ENCODE measurements around the gene TAF1A.

TAF1A gene

DNA sequence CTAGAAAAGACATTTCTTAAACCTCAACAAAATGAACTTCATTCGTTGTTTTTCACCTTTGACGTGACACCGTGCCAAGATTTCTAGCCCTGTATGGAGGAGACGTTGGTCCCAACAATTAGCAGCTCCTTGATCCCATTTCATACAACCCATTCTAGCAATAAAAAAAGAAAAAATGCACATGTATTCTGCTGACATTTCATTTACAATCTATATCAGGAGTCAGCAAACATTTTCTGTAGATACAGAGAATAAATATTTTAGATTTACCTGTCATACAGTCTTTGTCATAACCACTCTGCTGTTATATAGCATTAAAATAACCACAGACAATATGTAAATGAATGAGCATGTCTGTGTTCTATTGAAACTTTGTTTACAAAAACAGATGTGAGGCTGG is 7.0 kb upstream of the TAF1A start:
- DNase-seq (ENCODE audit: low spot score) = no peak

DNA sequence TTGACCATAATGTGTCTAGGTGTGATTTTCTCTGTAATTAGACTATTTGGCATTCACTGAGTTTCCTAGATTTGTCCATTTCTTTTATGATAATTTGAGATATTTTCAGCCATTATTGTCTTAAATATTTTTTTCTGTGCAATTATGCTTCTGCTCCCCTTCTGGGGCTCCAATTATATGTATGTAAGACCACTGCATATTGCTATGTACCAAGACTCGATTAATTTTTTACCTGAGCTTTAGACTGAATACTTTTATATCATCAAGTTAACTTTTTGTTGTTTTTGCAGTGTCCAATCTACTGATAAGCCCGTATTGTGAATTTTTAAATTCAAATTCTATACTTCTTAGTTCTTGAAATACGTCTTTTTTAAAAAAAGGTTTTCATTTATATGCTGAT is 5.1 kb upstream of the TAF1A start:
- no peak for DNase-seq (ENCODE audit: low spot score)

DNA sequence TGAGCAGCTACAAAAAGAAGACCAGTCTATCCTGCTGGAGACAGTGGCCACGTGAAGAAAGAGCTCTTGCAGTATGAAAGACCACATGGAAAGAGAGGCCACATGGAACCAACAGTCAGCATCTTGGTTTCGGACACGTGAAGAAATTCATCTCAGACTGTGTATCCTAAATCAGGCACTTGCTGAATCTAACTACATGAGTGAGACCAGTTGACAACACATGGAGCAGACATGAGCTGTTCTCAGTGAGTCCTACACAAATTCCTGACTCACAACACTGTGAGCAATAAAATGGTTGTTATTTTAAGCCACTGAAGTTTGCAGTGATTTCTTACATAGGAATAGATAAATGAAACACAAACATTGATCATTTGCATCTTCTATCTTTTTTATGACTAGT is 2.4 kb upstream of the TAF1A start:
- DNase-seq (ENCODE audit: low spot score) = no peak

DNA sequence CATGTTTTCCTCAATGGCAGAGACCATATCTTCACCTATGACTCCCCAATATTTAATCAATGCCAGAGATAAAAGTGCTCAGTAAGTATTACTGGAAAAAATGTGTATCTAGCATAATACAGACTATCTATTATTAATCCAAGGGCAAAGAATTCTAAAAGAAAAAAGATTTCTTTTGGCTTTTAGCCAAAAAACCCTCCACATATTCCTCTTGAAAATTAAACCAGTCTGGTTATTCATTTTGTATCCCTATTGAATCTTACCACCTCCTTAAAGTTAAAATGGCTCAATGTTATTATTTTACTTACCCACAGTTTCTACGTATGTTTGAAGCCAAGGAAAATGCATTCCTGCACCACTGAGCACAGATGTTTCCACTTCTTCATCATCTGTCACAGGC is 1.6 kb downstream of the TAF1A start:
- no peak for DNase-seq (ENCODE audit: low spot score)

DNA sequence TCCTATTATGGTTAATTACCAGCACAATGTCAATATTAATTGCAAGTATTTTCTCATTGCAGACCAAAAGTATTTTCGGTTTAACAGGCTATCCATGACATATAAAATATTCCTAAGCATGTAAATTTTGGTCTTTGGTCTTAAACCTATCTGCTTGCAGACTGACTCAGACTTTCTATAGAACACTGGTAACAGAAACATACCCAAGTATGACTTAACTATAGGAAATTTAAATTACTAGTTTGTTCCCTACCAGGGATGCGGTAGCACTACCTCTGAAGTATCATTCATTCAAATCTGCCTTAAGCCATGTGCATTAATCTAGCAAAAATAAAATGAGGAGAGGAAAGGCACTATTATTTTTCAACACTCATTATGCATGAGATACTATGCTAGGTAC is 2.9 kb downstream of the TAF1A start:
- no peak for DNase-seq (ENCODE audit: low spot score)

DNA sequence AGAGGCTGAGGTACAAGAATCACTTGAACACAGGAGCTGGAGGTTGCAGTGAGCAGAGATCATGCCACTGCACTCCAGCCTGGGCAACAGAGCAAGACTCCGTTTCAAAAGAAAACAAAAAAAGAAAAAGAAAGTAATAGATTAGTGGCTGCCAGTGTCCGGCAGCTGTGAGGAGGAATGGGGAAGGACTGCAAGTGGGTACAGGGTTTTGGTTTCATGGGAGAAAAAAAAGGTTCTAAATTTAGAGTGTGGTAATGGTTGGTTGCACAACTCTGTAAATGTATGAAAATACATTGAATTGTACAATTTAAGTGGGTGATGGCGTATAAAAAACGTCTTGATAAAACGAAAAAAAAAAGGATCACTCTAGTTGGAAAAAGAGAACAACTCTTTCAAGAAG is 6.7 kb downstream of the TAF1A start:
- DNase-seq (ENCODE audit: low spot score) = no peak

DNA sequence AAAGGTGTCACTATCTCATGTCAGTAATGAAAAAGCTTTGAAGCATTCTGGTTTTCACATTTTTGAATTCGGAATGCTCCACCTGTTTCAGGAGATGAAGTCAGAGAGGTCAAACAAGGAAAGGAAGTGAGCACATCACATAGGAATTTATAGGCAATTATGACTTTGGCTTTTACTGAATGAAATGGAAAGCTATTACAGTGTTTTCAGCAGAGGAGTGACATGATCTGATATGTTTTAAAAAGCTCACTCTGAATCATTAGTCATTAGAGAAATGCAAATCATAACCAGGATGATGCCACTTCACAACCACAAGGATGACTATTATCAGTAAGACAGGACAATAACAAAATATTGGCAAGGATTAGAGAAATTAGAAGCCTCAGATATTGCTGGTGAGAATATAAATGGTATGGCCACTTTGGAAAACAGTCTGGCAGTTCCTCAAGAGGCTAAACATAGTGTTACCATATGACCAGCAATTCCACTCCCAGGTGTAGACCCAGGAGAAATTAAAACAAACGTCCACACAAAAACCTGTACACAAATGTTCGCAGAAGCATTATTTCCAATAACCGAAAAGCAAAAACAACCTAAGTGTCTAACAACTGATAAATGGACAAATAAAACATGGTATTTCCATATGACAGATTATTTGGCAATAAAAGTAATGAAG is 7.5 kb downstream of the TAF1A start:
- DNase-seq (ENCODE audit: low spot score) = no peak

DNA sequence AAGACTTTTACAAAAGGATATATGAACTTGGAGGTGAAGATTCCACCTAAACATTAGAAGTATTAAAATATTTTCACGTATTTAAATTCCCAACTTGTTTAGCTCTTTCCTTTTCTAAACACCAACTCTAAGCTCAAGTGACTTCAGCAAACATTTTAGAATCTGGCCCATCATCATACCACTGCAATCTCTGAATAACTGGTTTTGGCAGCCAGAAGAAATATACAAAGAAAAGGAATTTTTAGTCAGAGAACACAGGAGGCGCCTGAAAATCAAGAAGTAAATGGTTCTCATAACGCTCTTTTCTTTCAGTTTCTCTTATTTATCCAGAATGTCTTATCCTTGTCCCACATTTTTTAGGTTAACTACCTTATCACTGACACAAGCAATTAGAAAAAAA is 10.4 kb downstream of the TAF1A start:
- no peak for DNase-seq (ENCODE audit: low spot score)

DNA sequence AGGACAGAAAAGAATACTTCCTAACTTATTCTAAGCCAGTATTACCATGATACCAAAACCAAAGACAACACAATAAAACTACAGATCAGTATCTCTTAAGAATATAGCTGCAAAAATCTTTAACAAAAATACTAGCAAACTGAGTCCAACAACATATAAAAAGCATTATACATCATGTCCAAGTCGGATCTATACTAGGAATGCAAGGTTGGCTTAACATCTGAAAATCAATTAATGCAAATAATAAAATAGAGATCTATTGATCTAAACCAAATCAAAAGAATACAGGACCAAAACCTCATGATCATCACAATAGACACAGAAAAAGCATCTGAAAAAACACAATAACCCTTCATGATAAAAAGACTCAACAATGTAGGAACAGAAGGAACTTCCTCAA is 18.9 kb downstream of the TAF1A start:
- DNase-seq (ENCODE audit: low spot score) = no peak

DNA sequence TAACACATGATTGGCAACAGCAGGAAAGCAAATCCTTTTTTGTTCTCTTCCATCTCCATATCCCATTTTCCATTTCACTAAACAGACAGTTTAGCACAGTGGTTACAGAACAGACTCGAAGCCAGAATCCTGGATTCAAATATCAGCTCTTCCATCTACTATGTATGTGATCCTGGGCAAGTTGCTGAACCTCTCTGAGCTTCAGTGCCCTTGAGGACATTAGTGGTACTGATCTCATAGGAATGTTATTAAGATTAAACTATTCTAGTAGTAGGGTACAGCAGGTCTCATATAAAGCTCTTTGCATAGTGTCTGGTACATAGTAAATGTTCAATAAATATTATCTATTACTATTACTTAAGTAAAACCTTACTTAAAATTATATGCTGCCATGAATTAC is 28.1 kb downstream of the TAF1A start:
- DNase-seq (ENCODE audit: low spot score) = no peak

DNA sequence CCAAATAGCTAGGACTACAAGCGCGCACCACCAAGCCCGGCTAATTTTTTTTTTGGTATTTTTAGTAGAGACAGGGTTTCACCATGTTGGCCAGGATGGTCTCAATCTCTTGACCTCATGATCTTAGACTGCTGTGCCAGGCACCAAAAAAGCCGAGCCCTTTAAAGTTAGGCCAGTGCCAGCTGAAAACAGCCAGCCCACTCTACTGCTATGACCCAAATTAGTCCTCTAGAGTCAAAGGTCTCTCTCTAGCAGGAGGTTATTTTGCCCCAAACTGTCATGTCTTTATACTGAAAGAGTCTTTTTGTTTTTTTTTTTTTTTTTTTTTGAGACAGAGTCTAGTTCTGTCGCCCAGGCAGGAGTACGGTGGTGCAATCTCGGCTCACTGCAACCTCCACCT is 32.2 kb downstream of the TAF1A start:
- no peak for DNase-seq (ENCODE audit: low spot score)

DNA sequence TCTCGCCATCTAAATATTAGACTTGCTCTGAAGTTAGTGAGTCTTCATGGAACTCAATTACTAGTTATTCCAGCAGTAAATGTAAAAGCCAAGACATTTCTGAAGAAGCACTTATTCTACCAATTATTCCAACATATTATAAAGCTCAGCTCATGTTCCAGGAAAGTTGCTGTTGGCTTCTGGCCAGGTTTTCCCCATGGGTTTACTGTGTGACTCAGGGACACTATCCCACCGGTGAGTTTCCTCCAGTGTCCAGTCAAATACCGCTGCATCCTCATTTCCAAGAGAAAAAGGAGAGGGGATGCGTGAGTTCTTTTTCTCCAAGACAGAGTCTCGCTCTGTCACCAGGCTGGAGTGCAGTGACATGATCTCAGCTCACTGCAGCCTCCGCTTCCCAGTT is 32.6 kb downstream of the TAF1A start:
- no peak for DNase-seq (ENCODE audit: low spot score)

DNA sequence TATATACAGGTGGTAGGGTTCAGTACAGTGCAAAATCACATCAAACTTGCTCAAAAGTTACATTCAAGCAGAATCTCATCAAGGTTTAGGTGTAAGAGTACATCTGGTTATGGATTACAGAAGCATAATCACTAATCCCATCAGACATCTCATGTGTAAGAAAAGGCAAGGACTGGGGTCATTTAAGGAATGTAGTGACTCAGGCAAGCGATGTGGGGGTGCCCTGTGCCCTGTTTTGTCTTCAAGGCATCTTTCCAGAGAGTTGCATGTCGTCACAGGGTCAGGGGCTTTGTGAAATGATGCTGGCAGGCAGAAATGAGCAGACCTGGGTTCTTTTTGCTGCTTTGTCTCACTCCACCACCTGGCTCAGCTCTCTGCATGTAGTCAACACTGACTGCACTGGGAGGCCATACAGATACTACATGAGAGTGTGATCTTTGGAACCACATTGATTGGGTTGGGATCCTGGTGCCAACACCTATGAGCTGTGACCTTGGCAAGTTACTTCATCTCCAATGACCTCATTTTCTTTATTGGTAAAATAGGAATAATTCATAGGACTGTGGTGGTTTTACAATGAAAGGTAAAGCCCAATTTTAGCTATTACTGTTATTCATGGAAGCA is 33.6 kb downstream of the TAF1A start:
- no peak for DNase-seq (ENCODE audit: low spot score)

DNA sequence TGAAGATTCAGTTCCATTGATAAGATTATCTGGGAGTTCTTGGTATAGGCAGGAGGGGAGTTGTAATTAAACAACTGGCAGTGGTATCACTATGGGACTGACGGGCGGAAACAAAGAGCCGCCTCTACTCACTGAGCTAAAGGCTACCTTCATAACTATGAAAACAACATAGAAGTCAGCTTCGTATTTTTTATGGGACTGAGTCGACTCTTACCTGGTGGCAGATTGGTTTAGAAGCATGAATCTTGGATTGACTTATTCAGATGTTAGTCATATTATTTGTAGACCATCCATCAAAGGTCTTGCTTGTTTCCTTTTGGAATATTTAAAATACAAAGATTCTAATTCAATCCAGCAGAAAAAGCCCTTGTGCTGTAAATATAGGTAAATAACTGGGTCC is 35.6 kb downstream of the TAF1A start:
- no peak for DNase-seq (ENCODE audit: low spot score)

DNA sequence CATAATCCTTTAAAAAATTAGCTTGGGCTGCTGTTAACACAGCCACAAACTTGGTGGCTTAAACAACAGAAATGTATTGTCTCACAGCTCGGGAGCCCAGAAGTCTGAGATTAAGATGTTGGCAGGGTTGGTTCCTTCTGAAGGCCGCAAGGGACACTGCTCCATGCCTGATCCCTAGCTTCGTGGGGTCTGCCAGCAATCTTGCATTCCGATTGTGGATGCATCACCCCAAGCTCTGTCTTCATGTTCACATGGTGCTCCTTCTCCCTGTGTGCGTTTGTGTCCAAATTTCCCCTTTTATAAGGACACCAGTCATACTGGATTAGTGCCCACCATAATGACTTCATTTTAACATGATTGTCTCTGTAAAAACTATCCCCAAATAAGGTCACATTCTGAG is 36.9 kb downstream of the TAF1A start:
- no peak for DNase-seq (ENCODE audit: low spot score)

DNA sequence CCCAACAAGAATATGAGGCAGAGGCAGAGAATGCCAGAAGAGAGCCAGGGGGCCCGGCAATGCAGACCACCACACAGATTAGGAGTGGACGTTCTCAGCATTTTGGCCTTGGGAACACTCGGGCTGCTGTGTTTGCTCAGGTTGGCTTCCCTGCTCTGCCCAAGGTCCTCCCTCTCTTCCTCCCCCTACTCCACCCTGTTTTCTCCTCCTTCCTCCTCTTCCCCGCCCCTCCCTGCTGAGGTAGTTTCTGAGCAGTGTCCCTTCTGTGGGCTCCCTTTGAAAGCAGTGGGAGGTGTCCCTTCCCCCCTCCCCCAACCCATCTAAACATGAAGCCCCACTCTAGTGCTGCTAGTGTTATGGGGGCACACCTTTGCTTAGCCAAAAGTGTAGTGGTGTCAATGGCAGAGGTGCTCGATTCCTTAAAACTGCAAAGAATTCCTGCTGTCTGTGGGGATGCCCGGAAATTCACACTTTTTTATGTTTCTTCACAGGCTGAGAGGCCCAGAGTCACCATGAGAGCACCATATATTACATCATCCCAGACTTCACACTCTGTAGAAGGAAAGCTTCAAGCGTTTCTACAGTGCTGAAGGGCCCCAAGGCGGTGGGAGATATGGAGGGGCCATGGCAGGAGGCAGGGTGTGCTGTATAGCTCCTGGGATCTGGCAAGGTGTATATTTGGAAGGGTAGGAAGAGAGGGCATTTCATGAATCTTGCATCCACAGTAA is 41.6 kb downstream of the TAF1A start, which contains the start of gene HHIPL2:
TSS of gene HHIPL2 (minus strand) at position 161 of the 728 bp plus-strand sequence. CDS start at position 101, 60 bp downstream.
- DNase-seq (ENCODE audit: low spot score) = no peak

DNA sequence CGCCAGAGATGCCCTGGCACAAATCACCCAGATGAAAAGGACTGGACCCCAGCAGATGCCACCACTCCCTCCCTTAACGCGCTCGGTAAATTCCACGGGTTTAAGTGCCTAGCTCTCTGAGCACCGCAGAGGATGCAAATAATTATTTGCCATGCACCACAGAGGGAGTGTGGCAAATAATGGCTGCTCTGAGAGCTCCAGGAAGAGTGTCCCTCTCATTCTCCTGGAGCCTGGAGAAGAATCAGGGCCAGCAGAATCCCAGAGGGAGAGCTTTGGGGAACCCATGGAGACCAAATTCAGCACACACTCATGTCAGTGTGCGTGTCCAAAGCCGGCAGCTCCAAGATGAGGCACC is 42.5 kb downstream of the TAF1A start:
- DNase-seq (ENCODE audit: low spot score) = no peak

DNA sequence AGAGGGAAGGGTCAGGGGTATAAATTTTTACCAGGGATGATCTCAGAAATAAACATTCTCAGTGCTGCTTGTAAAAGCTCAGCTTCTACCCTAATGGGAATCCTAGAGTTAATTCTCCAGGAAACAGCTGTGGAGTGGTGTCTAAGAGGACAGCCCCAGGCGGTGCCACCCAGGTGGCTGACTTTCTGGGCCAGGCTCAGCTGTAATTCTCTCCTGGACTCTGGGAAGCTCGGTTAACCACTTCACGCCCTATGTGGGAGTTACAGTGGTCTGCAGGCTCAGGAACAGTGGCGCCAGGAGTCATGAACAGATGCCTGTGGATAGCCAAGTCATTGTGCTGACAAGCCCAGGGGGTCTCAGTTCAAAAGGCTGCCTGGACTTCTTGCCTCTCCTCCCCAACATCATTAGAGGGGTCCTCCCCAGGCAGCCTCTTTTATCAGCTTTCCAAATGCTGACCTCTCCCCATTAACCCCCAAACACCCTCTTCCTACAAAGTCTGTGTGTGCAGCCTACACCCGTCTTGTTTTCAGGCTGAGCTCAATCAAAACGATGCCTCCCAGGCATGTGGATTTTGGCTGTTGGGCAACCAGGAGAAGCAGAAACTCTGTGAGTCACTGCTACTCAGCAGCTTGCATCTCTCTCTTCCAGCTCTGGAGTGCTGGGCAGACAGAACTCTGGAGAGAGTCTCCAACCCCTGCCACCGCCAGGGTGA is 43.0 kb downstream of the TAF1A start:
- DNase-seq (ENCODE audit: low spot score) = no peak

DNA sequence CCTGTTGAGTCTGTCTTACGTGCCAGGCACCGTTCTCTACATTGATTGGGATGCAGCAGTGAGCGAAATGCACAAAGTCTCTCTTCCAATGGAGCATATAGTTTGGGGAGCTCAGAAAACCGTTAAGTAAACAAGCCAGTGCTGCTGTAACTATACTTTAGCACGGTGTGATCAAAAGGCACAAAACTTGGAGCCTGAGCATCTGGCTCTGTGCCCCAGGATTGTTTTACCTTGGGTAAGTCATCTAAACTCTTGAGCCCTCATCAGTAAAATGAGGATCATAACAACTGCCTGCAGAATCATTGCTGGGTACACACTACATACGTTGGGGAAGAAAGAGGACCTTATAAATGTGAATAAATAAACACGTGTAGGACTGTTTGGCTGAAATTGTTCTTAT is 43.6 kb downstream of the TAF1A start:
- no peak for DNase-seq (ENCODE audit: low spot score)

DNA sequence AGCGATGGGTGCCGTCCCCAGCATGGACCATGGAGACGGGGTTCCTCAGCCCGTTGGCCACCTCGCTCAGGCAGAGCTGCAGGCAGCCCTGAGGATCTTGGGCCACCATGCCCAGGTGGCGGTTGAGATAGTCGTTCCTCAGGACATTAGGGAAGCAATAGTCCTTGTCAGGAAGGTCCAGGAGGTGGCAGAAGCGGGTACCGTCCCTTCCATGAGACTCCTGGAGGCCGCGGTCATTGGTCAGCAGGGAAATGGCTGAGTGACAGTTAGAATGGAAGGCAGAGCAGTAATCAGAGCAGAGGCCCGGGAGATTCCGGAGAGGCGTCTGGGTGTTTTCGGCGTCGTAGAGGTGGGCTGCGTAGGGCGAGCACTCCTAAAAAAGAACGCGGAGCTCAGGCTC is 45.9 kb downstream of the TAF1A start:
- DNase-seq (ENCODE audit: low spot score) = no peak

DNA sequence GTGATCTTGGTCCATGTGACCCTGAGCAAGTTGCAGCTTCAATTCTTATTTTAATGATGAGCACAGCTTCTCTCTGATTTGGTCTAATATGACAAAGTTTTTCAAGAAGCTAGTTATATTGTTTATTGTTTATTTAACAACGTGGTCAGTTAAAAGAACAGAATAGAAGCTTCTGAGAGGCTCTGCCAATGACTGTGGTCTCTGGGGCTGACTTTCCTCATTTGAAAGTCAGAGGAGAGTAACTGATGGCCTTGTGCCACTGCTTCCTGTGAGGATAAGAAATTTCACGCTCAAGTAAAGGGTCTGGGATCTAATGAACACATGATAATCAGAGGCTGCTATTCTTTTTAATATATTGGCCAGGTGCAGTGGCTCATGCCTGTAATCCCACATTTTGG is 49.1 kb downstream of the TAF1A start:
- no peak for DNase-seq (ENCODE audit: low spot score)

DNA sequence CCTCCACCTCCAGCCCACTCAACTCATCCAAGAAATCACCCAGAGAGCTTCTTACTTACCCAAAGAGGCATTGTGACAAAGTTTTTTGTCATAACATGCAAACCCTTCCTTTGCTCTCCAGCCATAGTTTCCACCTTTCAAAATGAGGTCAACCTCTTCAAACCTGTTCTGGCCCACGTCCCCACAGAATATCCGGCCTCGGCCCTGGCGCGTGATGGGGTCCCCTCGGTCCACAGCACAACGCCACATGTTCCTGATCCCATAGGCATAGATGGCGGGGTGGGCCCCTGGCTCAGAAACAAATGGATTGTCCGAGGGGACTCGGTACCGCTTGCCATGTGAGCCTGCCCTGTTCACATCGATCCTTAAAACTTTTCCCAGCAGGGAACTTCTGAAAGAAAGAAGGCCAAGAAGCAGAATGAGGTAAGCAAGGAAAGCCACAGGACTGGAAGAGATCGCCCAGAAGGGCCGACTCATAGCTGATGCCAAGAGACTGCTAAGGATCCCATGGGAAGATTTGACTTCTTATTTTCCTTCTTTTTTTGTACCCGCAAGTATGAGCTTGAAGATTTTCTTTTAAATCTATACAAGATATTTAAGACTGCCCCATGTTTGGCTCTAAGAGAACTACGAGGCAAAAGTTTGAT is 49.7 kb downstream of the TAF1A start:
- no peak for DNase-seq (ENCODE audit: low spot score)
